Brain microvascular endothelial cell (primary cell): ENCODE data around the gene LUC7L.

Experiments
- DNase-seq: peaks from one replicate; pipeline ENCODE4 v3.0.0-alpha.2; 2020
- H3K27ac ChIP-seq: fragments of 250-450 bp; sonication (Bioruptor Pico); 2 replicates; pipeline ENCODE4 v1.5.1; 2020; ENCODE audit warnings: mild to moderate bottlenecking, moderate library complexity
- H3K27me3 ChIP-seq: fragments of 250-450 bp; sonication (Bioruptor Pico); replicated peaks from 2 replicates; pipeline ENCODE4 v1.5.1; 2020; ENCODE audit warnings: mild to moderate bottlenecking
- H3K36me3 ChIP-seq: fragments of 250-450 bp; sonication (Bioruptor Pico); replicated peaks from 2 replicates; pipeline ENCODE4 v1.5.1; 2020; ENCODE audit warnings: mild to moderate bottlenecking
- H3K4me3 ChIP-seq: 2 replicates; pipeline ENCODE4 v1.5.1; 2011; ENCODE audit warnings: low read depth, mild to moderate bottlenecking, control low read depth, low read length, moderate library complexity
- CTCF ChIP-seq: IDR thresholded peaks from 2 replicates; pipeline ENCODE4 v1.5.1; 2011; ENCODE audit warnings: low read depth, mild to moderate bottlenecking, moderate library complexity, low read length, control low read depth, inconsistent platforms; ENCODE audit errors: missing control alignments
- in situ Hi-C: cut with HindIII; loops from 2 replicates; pipeline ENCODE4 v1.10.0; 2017; ENCODE audit warnings: low sequenced_read_pairs, low pct_ligation_motif_present

LUC7L gene

GRCh38 chr16:143047-143446 lies 86.2 kb downstream of the LUC7L start:
- no peak for DNase-seq
- Histone ChIP-seq H3K4me3 (no peak overlapping the region), H3K27me3 (no peaks in the 10 kb centered on the region), H3K36me3 (no peaks in the 10 kb centered on the region), H3K27ac (no peak overlapping the region)
- no peak for TF ChIP-seq CTCF
- in situ Hi-C loops, result no loop called here

- TF ChIP-seq CTCF, result no peak
- in situ Hi-C loops, result no loop called here
- H3K27ac ChIP-seq, result no peak overlapping the region
- no peak for DNase-seq
- H3K4me3 ChIP-seq, result no peak overlapping the region
- no peaks in the 10 kb centered on the region for H3K36me3 ChIP-seq
- no peaks in the 10 kb centered on the region for H3K27me3 ChIP-seq
These were observed 86.8 kb downstream of the LUC7L start for GRCh38 chr16:142405-142967.

- Histone ChIP-seq H3K4me3 (no peak overlapping the region), H3K36me3 (no peaks in the 10 kb centered on the region), H3K27ac (no peak overlapping the region), H3K27me3 (no peaks in the 10 kb centered on the region)
- in situ Hi-C loops, result no loop called here
- no peak for DNase-seq
- no peak for TF ChIP-seq CTCF
These were observed 88.9 kb downstream of the LUC7L start for GRCh38 chr16:140175-140857.
